T-helper 2 cell treated with Interferon-gamma antibody and Interleukin-4, amounts not matched to agents 5 μg/mL and 100 μg/mL, for 36 hours (primary cell): ENCODE results near the gene PGS1.

ENCODE experiments used
- DNase-seq: peaks from one replicate; pipeline ENCODE4 v3.0.0; 2021; ENCODE audit warnings: low spot score
- H3K27ac Mint-ChIP-seq: one replicate; pipeline ENCODE4 v1.8.0; 2021; ENCODE audit warnings: mild to moderate bottlenecking, mixed read lengths
- H3K27me3 Mint-ChIP-seq: one replicate; pipeline ENCODE4 v1.8.0; 2021; ENCODE audit warnings: low read depth, mixed read lengths
- H3K36me3 Mint-ChIP-seq: one replicate; pipeline ENCODE4 v1.8.0; 2021; ENCODE audit warnings: low read depth, mixed read lengths
- H3K4me1 Mint-ChIP-seq: one replicate; pipeline ENCODE4 v1.8.0; 2021; ENCODE audit warnings: low read depth, mixed read lengths
- H3K4me3 Mint-ChIP-seq: one replicate; pipeline ENCODE4 v1.8.0; 2022; ENCODE audit warnings: mild to moderate bottlenecking, moderate library complexity, mixed read lengths
- H3K9me3 Mint-ChIP-seq: one replicate; pipeline ENCODE4 v1.8.0; 2021; ENCODE audit warnings: mixed read lengths

Gene PGS1

GRCh38 chr17:78408476-78409050 is 30.1 kb downstream of the PGS1 start:
- Mint-ChIP-seq H3K36me3 (peaks cover 33% of the 10 kb centered on the region), H3K9me3 (no peaks in the 10 kb centered on the region), H3K4me3 (no peak overlapping the region), H3K27me3 (no peaks in the 10 kb centered on the region), H3K27ac (peak overlapping the region; percentile 32), H3K4me1 (peaks cover 42% of the 10 kb centered on the region)
- no peak for DNase-seq

DNA sequence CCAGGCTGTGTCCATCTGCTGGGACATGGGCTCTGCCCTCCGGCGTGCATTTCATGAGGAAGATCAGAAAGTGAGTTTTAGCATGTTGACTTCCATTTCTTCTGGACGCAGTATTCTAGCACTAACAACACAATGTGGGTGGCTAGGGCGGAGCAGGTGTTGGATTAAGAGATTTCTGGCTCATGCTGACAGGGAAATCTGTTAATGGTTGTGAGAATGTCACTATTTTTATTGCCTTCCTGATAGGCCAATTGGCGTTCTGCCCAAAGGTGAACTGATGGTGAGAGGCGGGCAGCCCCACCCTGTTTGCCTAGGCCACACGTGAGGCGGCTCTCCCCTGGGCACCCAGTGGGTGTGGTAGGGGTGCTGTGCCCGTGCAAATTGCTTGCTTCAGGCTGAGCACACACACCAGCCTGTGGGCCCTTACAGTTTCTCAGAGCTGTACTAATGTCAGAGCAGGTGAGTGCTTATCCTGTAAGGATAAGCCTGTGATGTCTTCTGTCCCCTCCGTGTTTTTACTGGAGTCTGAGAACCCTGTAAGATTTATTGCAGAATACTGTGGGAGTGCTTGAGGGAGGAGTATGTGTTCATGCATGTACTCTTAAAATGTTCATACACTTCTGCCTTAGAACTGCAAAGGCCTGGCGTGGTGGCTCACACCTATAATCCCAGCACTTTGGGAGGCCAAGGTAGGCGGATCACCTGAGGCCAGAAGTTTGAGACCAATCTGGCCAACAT is 30.9 kb downstream of the PGS1 start:
- DNase-seq: no peak
- peaks cover 50% of the 10 kb centered on the region for H3K4me1 Mint-ChIP-seq
- H3K36me3 Mint-ChIP-seq: peaks cover 26% of the 10 kb centered on the region
- no peaks in the 10 kb centered on the region for H3K9me3 Mint-ChIP-seq
- H3K27me3 Mint-ChIP-seq: no peaks in the 10 kb centered on the region
- H3K27ac Mint-ChIP-seq: peak overlapping the region; percentile 32
- H3K4me3 Mint-ChIP-seq: no peak overlapping the region

GRCh38 chr17:78411241-78411857 is 32.9 kb downstream of the PGS1 start:
- Mint-ChIP-seq H3K27ac (peak overlapping the region; percentile 72), H3K27me3 (no peaks in the 10 kb centered on the region), H3K9me3 (no peaks in the 10 kb centered on the region), H3K36me3 (peaks cover 29% of the 10 kb centered on the region), H3K4me1 (peaks cover 62% of the 10 kb centered on the region), H3K4me3 (no peak overlapping the region)
- DNase-seq: no peak

- peak; percentile 71 for DNase-seq
- peaks cover 36% of the 10 kb centered on the region for H3K36me3 Mint-ChIP-seq
Observed at GRCh38 chr17:78412403-78412802, 34.0 kb downstream of the PGS1 start.

DNA sequence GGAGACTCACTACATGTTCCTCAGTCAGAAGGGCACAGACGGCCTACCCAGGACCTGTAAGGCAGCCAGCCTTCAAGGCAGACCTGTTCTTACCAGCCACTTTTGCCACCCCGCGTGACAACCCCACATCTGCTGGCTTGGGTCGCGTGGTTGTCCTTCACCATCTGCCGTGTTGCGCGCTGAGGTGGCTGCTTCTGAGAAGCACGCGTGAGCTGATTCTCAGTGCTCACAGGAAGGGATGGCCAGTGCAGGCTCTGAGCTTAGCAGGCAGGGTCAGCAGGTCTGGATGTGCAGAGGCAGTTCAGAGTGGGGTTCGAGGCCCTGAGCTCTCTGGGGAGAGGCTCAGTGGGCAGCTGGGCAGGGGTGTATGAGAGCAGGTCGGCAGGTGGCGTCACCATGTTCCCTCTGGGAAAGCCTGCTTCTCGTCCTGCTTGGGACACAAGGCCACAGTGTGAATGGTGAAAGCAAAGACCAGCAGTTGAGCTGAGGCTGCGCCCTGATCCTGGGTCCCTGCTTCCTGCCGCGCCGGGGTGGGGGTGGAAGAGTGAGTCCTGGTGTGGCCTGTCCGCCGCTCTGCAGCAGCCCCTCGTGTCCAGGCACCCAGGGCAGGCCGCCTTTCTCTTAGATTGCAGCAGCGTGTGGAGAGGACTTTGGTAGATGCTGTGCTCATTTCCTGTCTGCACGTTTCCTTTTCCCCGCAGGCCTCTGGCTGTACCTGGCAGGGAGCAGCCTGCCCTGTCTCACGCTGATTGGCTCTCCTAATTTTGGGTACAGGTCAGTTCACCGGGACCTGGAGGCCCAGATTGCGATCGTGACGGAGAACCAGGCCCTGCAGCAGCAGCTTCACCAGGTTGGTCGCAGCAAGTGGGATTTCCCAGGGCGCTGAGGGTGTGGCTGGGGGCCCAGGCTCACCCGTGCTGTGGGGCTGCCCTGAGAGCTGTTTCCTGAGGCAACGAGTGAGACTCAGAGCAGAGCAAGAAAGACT is 36.0 kb downstream of the PGS1 start:
- Mint-ChIP-seq H3K27ac (peak overlapping the region; percentile 91), H3K36me3 (peaks cover 39% of the 10 kb centered on the region), H3K27me3 (no peaks in the 10 kb centered on the region), H3K9me3 (no peaks in the 10 kb centered on the region), H3K4me1 (peaks cover 59% of the 10 kb centered on the region), H3K4me3 (peak overlapping the region; percentile 70)
- peak; percentile 38 for DNase-seq

More at GRCh38 chr17:78412403-78412802, 34.0 kb downstream of the PGS1 start:
- H3K4me1 Mint-ChIP-seq: peaks cover 65% of the 10 kb centered on the region
- peak overlapping the region; percentile 70 for H3K4me3 Mint-ChIP-seq
- H3K9me3 Mint-ChIP-seq: no peaks in the 10 kb centered on the region
- peak overlapping the region; percentile 91 for H3K27ac Mint-ChIP-seq
- no peaks in the 10 kb centered on the region for H3K27me3 Mint-ChIP-seq

DNA sequence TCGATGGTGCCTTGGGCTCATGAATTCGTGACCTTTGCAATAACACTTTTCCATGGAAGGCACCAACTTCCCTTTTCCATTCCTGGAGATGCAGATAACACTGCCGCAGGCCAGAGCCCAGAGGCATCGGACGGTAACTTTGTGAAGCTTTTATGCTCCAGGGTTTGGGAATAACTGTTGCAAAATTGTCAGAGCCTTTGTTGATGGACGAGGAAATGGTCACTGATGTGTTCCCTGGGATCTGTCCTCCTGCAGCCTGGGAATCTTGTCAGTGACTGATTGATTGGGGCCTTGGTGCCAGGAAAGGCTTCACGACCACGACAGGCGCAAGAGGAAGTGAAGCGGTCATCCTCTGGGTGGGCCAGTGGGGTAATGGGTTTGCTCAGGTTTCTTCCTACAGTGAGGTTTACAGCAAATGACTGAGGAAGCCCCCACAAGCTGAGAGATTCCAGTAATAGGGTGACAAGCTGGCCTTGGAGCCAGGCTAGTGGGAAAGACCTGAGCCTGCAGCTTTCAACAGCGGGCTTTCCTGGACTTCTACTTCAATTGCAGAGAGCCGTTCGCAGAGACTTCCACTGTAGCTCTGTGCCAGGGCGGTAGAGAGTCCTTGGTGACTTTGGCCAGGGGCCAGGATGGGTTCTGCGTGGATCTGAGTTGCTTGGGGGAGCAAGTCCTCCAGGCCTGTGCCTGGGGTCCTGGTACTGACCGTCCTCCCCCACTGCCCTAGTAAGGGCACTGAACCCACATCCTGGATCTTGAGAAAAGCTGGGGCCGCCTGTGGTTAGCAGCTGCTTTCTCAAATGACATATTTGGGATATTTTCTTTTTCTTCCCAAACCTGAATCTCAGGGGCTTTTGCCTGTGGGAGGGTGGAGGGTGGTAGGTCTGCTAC is 37.6 kb downstream of the PGS1 start:
- H3K9me3 Mint-ChIP-seq: no peaks in the 10 kb centered on the region
- peaks cover 44% of the 10 kb centered on the region for H3K36me3 Mint-ChIP-seq

GRCh38 chr17:78416791-78417530 is 38.5 kb downstream of the PGS1 start:
- Mint-ChIP-seq H3K4me1 (peaks cover 48% of the 10 kb centered on the region), H3K36me3 (peaks cover 45% of the 10 kb centered on the region), H3K27me3 (no peaks in the 10 kb centered on the region), H3K4me3 (peak overlapping the region; percentile 34), H3K9me3 (no peaks in the 10 kb centered on the region), H3K27ac (peak overlapping the region; percentile 75)
- DNase-seq: no peak

More for the DNA sequence above, 37.6 kb downstream of the PGS1 start:
- H3K4me3 Mint-ChIP-seq: peak overlapping the region; percentile 38
- DNase-seq: no peak
- no peaks in the 10 kb centered on the region for H3K27me3 Mint-ChIP-seq
- peaks cover 53% of the 10 kb centered on the region for H3K4me1 Mint-ChIP-seq
- peak overlapping the region; percentile 57 for H3K27ac Mint-ChIP-seq

DNA sequence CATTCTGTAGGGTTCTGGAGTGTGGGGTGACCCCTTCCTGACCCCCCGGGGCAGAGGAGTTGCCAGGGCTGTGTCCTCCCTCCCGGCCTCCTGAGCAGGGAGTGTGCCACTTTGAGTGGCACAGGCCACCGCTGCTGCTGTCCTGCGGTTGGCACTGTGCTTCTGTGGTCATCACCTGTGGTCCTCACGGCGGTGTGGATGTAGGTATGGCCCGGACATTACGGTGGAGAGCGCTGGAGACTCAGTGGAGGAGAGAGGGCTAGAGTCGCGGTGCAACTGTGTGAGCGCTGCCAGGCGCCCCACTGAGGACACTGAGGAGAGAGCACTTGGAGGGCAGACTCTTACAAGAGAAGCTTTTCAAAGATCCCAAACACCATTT is 39.1 kb downstream of the PGS1 start:
- Mint-ChIP-seq H3K4me3 (no peak overlapping the region), H3K9me3 (no peaks in the 10 kb centered on the region), H3K36me3 (peaks cover 49% of the 10 kb centered on the region)

GRCh38 chr17:78418326-78419026 is 40.0 kb downstream of the PGS1 start:
- H3K36me3 Mint-ChIP-seq: peaks cover 52% of the 10 kb centered on the region
- H3K27ac Mint-ChIP-seq: no peak overlapping the region
- no peaks in the 10 kb centered on the region for H3K27me3 Mint-ChIP-seq
- no peak for DNase-seq
- no peak overlapping the region for H3K4me3 Mint-ChIP-seq
- H3K4me1 Mint-ChIP-seq: peaks cover 36% of the 10 kb centered on the region
- no peaks in the 10 kb centered on the region for H3K9me3 Mint-ChIP-seq

More for the DNA sequence above, 39.1 kb downstream of the PGS1 start:
- H3K27me3 Mint-ChIP-seq: no peaks in the 10 kb centered on the region
- DNase-seq: no peak
- no peak overlapping the region for H3K27ac Mint-ChIP-seq
- H3K4me1 Mint-ChIP-seq: peaks cover 45% of the 10 kb centered on the region

DNA sequence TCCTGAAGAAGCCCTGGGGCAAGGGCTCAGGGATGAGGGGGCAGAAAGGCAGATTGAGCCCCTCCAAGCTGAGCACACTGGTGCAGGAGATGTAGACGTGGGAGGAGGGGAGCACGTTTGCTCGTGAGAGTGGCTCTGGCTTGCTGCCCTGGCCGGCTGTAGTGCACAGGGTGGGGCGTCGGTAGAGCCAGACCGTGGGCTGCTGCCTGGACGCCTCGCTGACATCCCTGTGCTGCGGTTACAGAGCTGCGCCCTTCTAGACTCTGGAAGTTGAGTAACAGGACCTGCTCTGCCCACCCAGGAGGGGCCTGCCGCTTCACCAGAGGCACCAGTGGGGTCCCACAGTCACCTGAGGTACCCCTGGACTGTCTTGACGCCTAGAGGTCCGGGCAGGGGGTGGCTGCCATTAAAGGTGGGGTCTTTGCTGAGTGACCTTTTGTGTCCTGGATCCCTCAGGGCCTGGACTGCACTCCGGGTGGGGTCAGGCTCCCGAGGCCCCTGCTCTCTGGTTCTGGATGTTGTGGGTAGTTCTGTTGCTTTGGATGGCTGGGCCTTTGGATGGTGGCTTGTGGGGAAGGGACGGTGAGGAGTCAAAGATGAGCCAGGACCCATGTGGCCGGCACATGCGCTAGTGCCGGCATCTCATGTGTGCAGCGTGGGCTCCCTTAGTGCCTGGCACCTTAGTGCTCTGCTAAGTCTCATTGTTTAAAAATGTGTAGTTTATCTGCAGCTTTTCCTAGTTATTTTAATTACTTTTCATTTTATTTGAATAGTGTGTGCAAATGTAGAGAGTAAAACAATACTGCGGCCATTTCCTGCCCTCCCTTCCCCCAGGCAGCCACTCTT is 41.7 kb downstream of the PGS1 start:
- H3K9me3 Mint-ChIP-seq: no peaks in the 10 kb centered on the region
- H3K27me3 Mint-ChIP-seq: no peaks in the 10 kb centered on the region
- H3K36me3 Mint-ChIP-seq: peaks cover 54% of the 10 kb centered on the region
- DNase-seq: no peak
- H3K4me1 Mint-ChIP-seq: peaks cover 19% of the 10 kb centered on the region
- no peak overlapping the region for H3K27ac Mint-ChIP-seq
- H3K4me3 Mint-ChIP-seq: no peak overlapping the region

GRCh38 chr17:78421084-78421533 is 42.7 kb downstream of the PGS1 start:
- Mint-ChIP-seq H3K4me3 (no peak overlapping the region), H3K27me3 (no peaks in the 10 kb centered on the region), H3K9me3 (no peaks in the 10 kb centered on the region), H3K27ac (peak overlapping the region; percentile 8), H3K36me3 (peaks cover 49% of the 10 kb centered on the region), H3K4me1 (peaks cover 15% of the 10 kb centered on the region)
- DNase-seq: no peak
